H1 (cell line): ENCODE measurements around the gene KAZALD1. TPM values are rescaled to one million over a fixed set of nuclear protein-coding genes. Genes with fewer than 3 reads are reported as not detected.

Source experiments
- CTCF ChIA-PET: fragments of 300-600 bp; sonication (Branson Sonifier 250); formaldehyde crosslinking; loops from one replicate; lab custom pipeline; 2021; ENCODE audit not compliant: partially characterized antibody; lab: Charles Lee
- POLR2A ChIA-PET: fragments of 300-600 bp; sonication (Branson Sonifier 250); formaldehyde crosslinking; loops from one replicate; lab custom pipeline; 2021; ENCODE audit warnings: inconsistent platforms; ENCODE audit not compliant: partially characterized antibody; lab: Charles Lee
- DNase-seq, 2 experiments: peaks; one replicate each; pipeline versions ENCODE4 v3.0.0 to v3.0.0-alpha.2; 2010 to 2022; ENCODE audit warnings: low spot score in 2 of 2, low read depth in 1 of 2, mixed read lengths in 1 of 2
- FAIRE-seq: peaks from 2 replicates; lab custom pipeline; 2011; peaks lifted over from hg19 to GRCh38; lab: Jason Lieb, UNC
- H2AFZ ChIP-seq: 2 replicates; pipeline ENCODE4 v1.8.1; 2012; ENCODE audit warnings: low read length, inconsistent platforms
- H2AK5ac ChIP-seq: 2 replicates; pipeline ENCODE4 v1.6.1; 2013; ENCODE audit warnings: low read depth, low read length
- H2BK120ac ChIP-seq: replicated peaks from 2 replicates; pipeline ENCODE3; 2013; ENCODE audit warnings: low read depth, low read length, inconsistent platforms
- H2BK12ac ChIP-seq: 2 replicates; pipeline ENCODE4 v1.6.1; 2013; ENCODE audit warnings: low read depth, low read length
- H2BK15ac ChIP-seq: 2 replicates; pipeline ENCODE4 v1.6.1; 2013; ENCODE audit warnings: low read length
- H2BK20ac ChIP-seq: 2 replicates; pipeline ENCODE4 v1.6.1; 2013; ENCODE audit warnings: low read length
- H2BK5ac ChIP-seq: 2 replicates; pipeline ENCODE4 v1.6.1; 2013; ENCODE audit warnings: low read depth, low read length
- H3K14ac ChIP-seq: 2 replicates; pipeline ENCODE4 v1.6.1; 2013; ENCODE audit warnings: inconsistent platforms; ENCODE audit not compliant: insufficient read length
- H3K18ac ChIP-seq: 2 replicates; pipeline ENCODE4 v1.6.1; 2013; ENCODE audit warnings: low read length; ENCODE audit errors: extremely low read depth
- H3K23ac ChIP-seq: 2 replicates; pipeline ENCODE4 v1.6.1; 2013; ENCODE audit warnings: inconsistent platforms; ENCODE audit not compliant: insufficient read length
- H3K23me2 ChIP-seq: 2 replicates; pipeline ENCODE4 v1.6.1; 2013; ENCODE audit warnings: low read depth, low read length
- H3K27ac ChIP-seq: 2 replicates; pipeline ENCODE4 v1.6.1; 2011; ENCODE audit warnings: low read depth, low read length, inconsistent platforms
- H3K27me3 ChIP-seq, 4 experiments: replicated peaks in 1 of 4; 1 replicate in 1 of 4; 2 replicates in 3 of 4; pipeline versions ENCODE4 v1.6.1 to v1.8.1; 2011 to 2013; ENCODE audit warnings: low read length in 3 of 4, mild to moderate bottlenecking in 3 of 4, inconsistent platforms in 2 of 4, mixed read lengths in 2 of 4, moderate library complexity in 1 of 4; ENCODE audit not compliant: control insufficient read depth in 3 of 4, insufficient read depth in 3 of 4; ENCODE audit errors: extremely low read depth in 1 of 4
- H3K36me3 ChIP-seq, 4 experiments: 2 replicates each; pipeline versions ENCODE4 v1.6.1 to v1.8.1; 2011 to 2013; ENCODE audit warnings: mild to moderate bottlenecking in 4 of 4, low read length in 3 of 4, moderate library complexity in 2 of 4, control low read depth in 1 of 4, inconsistent platforms in 1 of 4; ENCODE audit not compliant: insufficient read depth in 4 of 4, control insufficient read depth in 2 of 4
- H3K4ac ChIP-seq: replicated peaks from 2 replicates; pipeline ENCODE3; 2013; ENCODE audit warnings: low read length, low read depth, mixed read lengths, inconsistent platforms; ENCODE audit not compliant: insufficient read length
- H3K4me1 ChIP-seq, 4 experiments: replicated peaks in 1 of 4; 1 replicate in 1 of 4; 2 replicates in 3 of 4; pipeline versions ENCODE4 v1.6.1 to v1.8.1; 2011 to 2013; ENCODE audit warnings: low read length in 3 of 4, inconsistent platforms in 2 of 4, mixed read lengths in 1 of 4; ENCODE audit not compliant: insufficient read depth in 4 of 4, control insufficient read depth in 3 of 4
- H3K4me2 ChIP-seq, 2 experiments: 2 replicates each; pipeline versions ENCODE4 v1.6.1 to v1.8.1; 2011 to 2013; ENCODE audit warnings: low read depth in 2 of 2, low read length in 2 of 2, control low read depth in 1 of 2, inconsistent platforms in 1 of 2, mild to moderate bottlenecking in 1 of 2; ENCODE audit not compliant: insufficient read depth in 1 of 2
- H3K4me3 ChIP-seq, 4 experiments: fragments of 200-600, 300-600 bp in 1 of 4; sonication (generic), shearing (Covaris generic), sonication (Bioruptor Twin) in 1 of 4; 2 replicates each; pipeline versions ENCODE4 v1.5.1 to v1.8.1; 2011 to 2016; ENCODE audit warnings: low read length in 4 of 4, low read depth in 3 of 4, control low read depth in 2 of 4, inconsistent platforms in 2 of 4, mild to moderate bottlenecking in 2 of 4, mixed read lengths in 1 of 4, moderate library complexity in 1 of 4; ENCODE audit not compliant: insufficient read depth in 2 of 4; ENCODE audit errors: extremely low read depth in 1 of 4
- H3K56ac ChIP-seq: replicated peaks from 2 replicates; pipeline ENCODE3; 2013; ENCODE audit warnings: low read depth, mild to moderate bottlenecking, mixed read lengths, low read length, inconsistent platforms; ENCODE audit not compliant: insufficient read length
- H3K79me1 ChIP-seq: 2 replicates; pipeline ENCODE4 v1.6.1; 2013; ENCODE audit warnings: low read depth, low read length, control low read depth
- H3K79me2 ChIP-seq, 2 experiments: 2 replicates each; pipeline versions ENCODE4 v1.6.1 to v1.8.1; 2012 to 2013; ENCODE audit warnings: low read length in 2 of 2, mild to moderate bottlenecking in 2 of 2, inconsistent platforms in 1 of 2; ENCODE audit not compliant: insufficient read depth in 2 of 2, control insufficient read depth in 1 of 2
- H3K9ac ChIP-seq, 4 experiments: replicated peaks in 1 of 4; 1 replicate in 1 of 4; 2 replicates in 3 of 4; pipeline versions ENCODE4 v1.6.1 to v1.8.1; 2011 to 2013; ENCODE audit warnings: low read depth in 3 of 4, low read length in 3 of 4, control low read depth in 2 of 4, mild to moderate bottlenecking in 2 of 4, moderate library complexity in 2 of 4, inconsistent platforms in 1 of 4; ENCODE audit errors: extremely low read depth in 1 of 4
- H3K9me3 ChIP-seq, 2 experiments: 2 replicates each; pipeline versions ENCODE4 v1.6.1 to v1.8.1; 2012 to 2013; ENCODE audit warnings: mild to moderate bottlenecking in 2 of 2, moderate library complexity in 2 of 2, control low read depth in 1 of 2, inconsistent platforms in 1 of 2, low read depth in 1 of 2, low read length in 1 of 2, mixed read lengths in 1 of 2; ENCODE audit not compliant: insufficient read depth in 2 of 2
- H4K20me1 ChIP-seq, 2 experiments: replicated peaks in 1 of 2; 2 replicates each; pipeline versions ENCODE3 to v1.8.1; 2011 to 2013; ENCODE audit warnings: inconsistent platforms in 2 of 2, low read length in 2 of 2, mild to moderate bottlenecking in 1 of 2; ENCODE audit not compliant: insufficient read depth in 2 of 2, control insufficient read depth in 1 of 2
- H4K5ac ChIP-seq: 2 replicates; pipeline ENCODE4 v1.6.1; 2013; ENCODE audit warnings: low read length, low read depth, mixed read lengths, inconsistent platforms; ENCODE audit not compliant: insufficient read length
- H4K8ac ChIP-seq: 2 replicates; pipeline ENCODE4 v1.8.0; 2013; ENCODE audit warnings: mild to moderate bottlenecking, moderate library complexity, low read length, inconsistent platforms; ENCODE audit not compliant: insufficient read depth; ENCODE audit errors: extremely low read depth
- H4K91ac ChIP-seq: replicated peaks from 2 replicates; pipeline ENCODE3; 2013; ENCODE audit warnings: low read length, mixed read lengths, inconsistent platforms; ENCODE audit not compliant: insufficient read length
- CBX8 ChIP-seq: fragments of 300-800, 300-1000 bp; sonication (generic); IDR thresholded peaks from 2 replicates; pipeline ENCODE4 v1.7.1; 2016; ENCODE audit warnings: low read depth, low read length, borderline replicate concordance
- CTBP2 ChIP-seq: IDR thresholded peaks from 2 replicates; pipeline ENCODE4 v1.7.0; 2011; ENCODE audit warnings: borderline replicate concordance, mild to moderate bottlenecking, moderate library complexity, mixed read lengths, low read length; ENCODE audit not compliant: insufficient read depth, insufficient read length
- RFX5 ChIP-seq: IDR thresholded peaks from 2 replicates; pipeline ENCODE4 v1.6.1; 2011; ENCODE audit warnings: low read depth, low read length, improper control_type of control experiment, borderline replicate concordance
- RNF2 ChIP-seq: fragments of 200-900, 300-1000 bp; sonication (generic); IDR thresholded peaks from 2 replicates; pipeline ENCODE4 v1.7.1; 2016; ENCODE audit warnings: borderline replicate concordance, low read depth, mild to moderate bottlenecking, antibody characterized with exemption, low read length; ENCODE audit not compliant: poor library complexity, severe bottlenecking; ENCODE audit errors: missing control alignments
- USF2 ChIP-seq: IDR thresholded peaks from 2 replicates; pipeline ENCODE4 v1.6.1; 2011; ENCODE audit warnings: low read length, improper control_type of control experiment
- WGBS, 2 experiments: shearing (Covaris generic) in 1 of 2; methylation state at CpG; one replicate each; pipeline versions ENCODE4 v1.1.6 to v1.1.7; 2013 to 2015; ENCODE audit warnings: low lambda C conversion rate in 2 of 2, mixed read lengths in 2 of 2, inconsistent platforms in 1 of 2, low coverage in 1 of 2, missing lambda C conversion rate in 1 of 2; ENCODE audit not compliant: insufficient replicate concordance in 2 of 2, insufficient coverage in 1 of 2, insufficient read length in 1 of 2; ENCODE audit errors: extremely low coverage in 1 of 2, missing lambda C conversion rate in 1 of 2; 5-methylcytosine and 5-hydroxymethylcytosine counted together
- polyA plus RNA-seq, 7 experiments: library from polyadenylated mRNA; depleted of rRNA in 3 of 7; stranded (reverse) in 5 of 7; unstranded in 2 of 7; fragments of >200 nt in 5 of 7; fragments of 200-250 nt in 2 of 7; gene quantifications; 1 replicate in 5 of 7; 2 replicates in 1 of 7; 4 replicates in 1 of 7; pipeline versions ENCODE4 v1.2.1 to v1.2.3, GENCODE V29; 2011 to 2013; ENCODE audit warnings: missing spikeins in 2 of 7, mixed read lengths in 2 of 7
- total RNA-seq: library from RNA; stranded (reverse); fragmentation: NEBNext Ultra II Directional; extraction: Animal tissue kit (Norgen Biotek cat#: 25700); gene quantifications from 2 replicates; pipeline ENCODE4 v1.2.1, GENCODE V29; 2021
- TF ChIP-seq, protein P1 (sequence below), 3 experiments: IDR thresholded peaks; 1 replicate in 2 of 3; 2 replicates in 1 of 3; pipeline versions ENCODE4 v1.5.1 to v1.6.1; 2011; ENCODE audit warnings: low read length in 3 of 3, mild to moderate bottlenecking in 3 of 3, inconsistent platforms in 2 of 3, low read depth in 1 of 3, moderate library complexity in 1 of 3; ENCODE audit not compliant: insufficient read depth in 1 of 3; ENCODE audit errors: control extremely low read depth in 1 of 3

Gene KAZALD1
- total and polyA plus RNA-seq, 2 of the 8 experiments (the other 6 are each of a cell fraction or from before 2014, with no cell fraction given): 0.65 to 1.9 TPM

- Histone ChIP-seq H3K36me3 (no peaks in the 10 kb centered on the region), H4K91ac (no peak overlapping the region), H2AK5ac (no peak overlapping the region), H2AFZ (no peak overlapping the region), H3K14ac (no peak overlapping the region), H3K9me3 (no peaks in the 10 kb centered on the region), H2BK120ac (no peak overlapping the region), H3K4me3 (no peak overlapping the region), H3K4ac (no peak overlapping the region), H2BK20ac (no peak overlapping the region), H2BK12ac (no peak overlapping the region), H3K4me2 (no peak overlapping the region), H3K27me3 (peaks cover 14 to 42% (median 32%) of the 10 kb centered on the region in 4 experiments), H3K27ac (no peak overlapping the region), H3K56ac (no peak overlapping the region), H2BK5ac (no peak overlapping the region), H4K8ac (no peak overlapping the region), H3K4me1 (peaks cover 0 to 14% (median 8%) of the 10 kb centered on the region in 4 experiments; a peak in 5 of 7 replicates), H3K79me1 (no peaks in the 10 kb centered on the region), H3K18ac (no peak overlapping the region), H3K23me2 (peaks cover 11% of the 10 kb centered on the region; the same call in 1 of the 2 replicates), H4K5ac (no peak overlapping the region), H4K20me1 (peaks cover 0 to 1% of the 10 kb centered on the region in 2 experiments), H3K79me2 (no peaks in the 10 kb centered on the region), H2BK15ac (no peak overlapping the region), H3K9ac (no peak overlapping the region), H3K23ac (no peak overlapping the region)
- ChIA-PET CTCF (interaction anchor here (0.9 to 7.2 kb wide), 18 partner anchors 11 to 273 kb away, joined by 3 to 464 read pairs (median 8); partner anchors contain the start of genes KAZALD1, LZTS2, MRPL43 and PDZD7), POLR2A (interaction anchor here (1.8 to 6.5 kb wide), 5 partner anchors 10 to 34 kb away, joined by 5 to 81 read pairs (median 8); partner anchors contain the start of genes LZTS2, MRPL43 and TWNK)
- 63% methylated on average over 5 of the region's 5 CpGs; no CpG with 5 or more reads in 1 of the 2 experiments for WGBS, 2 experiments
- DNase-seq (no peak), FAIRE-seq (no peak)
- TF ChIP-seq, protein P1, sequence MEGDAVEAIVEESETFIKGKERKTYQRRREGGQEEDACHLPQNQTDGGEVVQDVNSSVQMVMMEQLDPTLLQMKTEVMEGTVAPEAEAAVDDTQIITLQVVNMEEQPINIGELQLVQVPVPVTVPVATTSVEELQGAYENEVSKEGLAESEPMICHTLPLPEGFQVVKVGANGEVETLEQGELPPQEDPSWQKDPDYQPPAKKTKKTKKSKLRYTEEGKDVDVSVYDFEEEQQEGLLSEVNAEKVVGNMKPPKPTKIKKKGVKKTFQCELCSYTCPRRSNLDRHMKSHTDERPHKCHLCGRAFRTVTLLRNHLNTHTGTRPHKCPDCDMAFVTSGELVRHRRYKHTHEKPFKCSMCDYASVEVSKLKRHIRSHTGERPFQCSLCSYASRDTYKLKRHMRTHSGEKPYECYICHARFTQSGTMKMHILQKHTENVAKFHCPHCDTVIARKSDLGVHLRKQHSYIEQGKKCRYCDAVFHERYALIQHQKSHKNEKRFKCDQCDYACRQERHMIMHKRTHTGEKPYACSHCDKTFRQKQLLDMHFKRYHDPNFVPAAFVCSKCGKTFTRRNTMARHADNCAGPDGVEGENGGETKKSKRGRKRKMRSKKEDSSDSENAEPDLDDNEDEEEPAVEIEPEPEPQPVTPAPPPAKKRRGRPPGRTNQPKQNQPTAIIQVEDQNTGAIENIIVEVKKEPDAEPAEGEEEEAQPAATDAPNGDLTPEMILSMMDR (IDR thresholded peaks at IDR 0.05; ENCODE audit: control extremely low read depth in 1 of 3, insufficient read depth in 1 of 3, low read depth in 1 of 3, low read length in 3 of 3): no peak
- TF ChIP-seq USF2: no peak
- TF ChIP-seq CTBP2: no peak
- TF ChIP-seq RFX5: no peak
- TF ChIP-seq RNF2: no peak
- no peak for TF ChIP-seq CBX8
These were observed 45.0 kb upstream of the KAZALD1 start for GRCh38 chr10:101016814-101017213.
